Measurements from ENCODE around the gene ASMTL. TPM values are rescaled to one million over a fixed set of nuclear protein-coding genes. Genes with fewer than 3 reads are reported as not detected.
A peak's percentile ranks its signal among the peaks of the same experiment; 100 is the strongest.

The ASMTL gene
- total RNA-seq, 6 experiments from 2014 or later = 26.8 to 35.1 (median 32.8) TPM

DNA sequence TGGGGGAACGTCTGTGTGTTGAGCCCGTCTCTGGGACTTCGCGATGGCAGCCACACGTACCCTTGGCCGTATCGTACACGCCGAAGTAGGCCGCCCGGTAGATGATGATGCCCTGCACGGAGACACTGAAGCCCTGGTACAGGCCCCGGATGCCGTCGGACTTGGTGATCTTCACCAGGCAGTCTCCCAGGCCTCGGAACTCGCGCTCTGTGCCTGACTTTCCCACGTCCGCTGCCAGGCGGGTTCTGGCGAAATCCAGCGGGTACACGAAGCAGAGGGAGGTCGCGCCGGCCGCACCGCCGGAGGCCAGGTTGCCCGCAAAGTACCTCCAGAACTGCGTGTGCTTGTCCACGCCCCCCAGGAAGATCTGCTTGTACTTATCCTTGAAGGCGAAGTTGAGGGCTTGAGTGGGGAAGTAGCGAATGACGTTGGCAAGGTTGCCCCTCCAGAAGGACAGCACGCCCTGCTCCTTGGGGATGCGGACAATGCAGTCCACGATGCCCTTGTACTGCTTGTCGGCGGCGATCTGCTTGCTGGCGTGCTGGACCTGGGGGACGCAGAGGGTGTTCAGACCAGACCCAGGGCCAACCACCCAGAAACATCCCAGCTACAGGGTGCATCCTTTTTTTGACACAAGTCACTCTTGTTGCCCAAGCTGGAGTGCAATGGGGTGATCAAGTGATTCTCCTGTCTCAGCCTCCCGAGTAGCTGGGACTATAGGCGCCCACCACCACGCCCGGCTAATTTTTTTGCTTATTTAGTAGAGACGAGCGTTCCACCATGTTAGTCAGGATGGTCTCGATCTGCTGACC is 63.3 kb downstream of the ASMTL start:
- H3K36me3 Mint-ChIP-seq (ENCODE audit: low read depth) = peaks cover 38% of the 10 kb centered on the region
- peak overlapping the region; percentile 47; the same call in 1 of the 2 replicates for H3K4me3 Mint-ChIP-seq
- peaks cover 6% of the 10 kb centered on the region for H3K27me3 Mint-ChIP-seq (ENCODE audit: insufficient read depth)
- TF ChIP-seq, protein P1, sequence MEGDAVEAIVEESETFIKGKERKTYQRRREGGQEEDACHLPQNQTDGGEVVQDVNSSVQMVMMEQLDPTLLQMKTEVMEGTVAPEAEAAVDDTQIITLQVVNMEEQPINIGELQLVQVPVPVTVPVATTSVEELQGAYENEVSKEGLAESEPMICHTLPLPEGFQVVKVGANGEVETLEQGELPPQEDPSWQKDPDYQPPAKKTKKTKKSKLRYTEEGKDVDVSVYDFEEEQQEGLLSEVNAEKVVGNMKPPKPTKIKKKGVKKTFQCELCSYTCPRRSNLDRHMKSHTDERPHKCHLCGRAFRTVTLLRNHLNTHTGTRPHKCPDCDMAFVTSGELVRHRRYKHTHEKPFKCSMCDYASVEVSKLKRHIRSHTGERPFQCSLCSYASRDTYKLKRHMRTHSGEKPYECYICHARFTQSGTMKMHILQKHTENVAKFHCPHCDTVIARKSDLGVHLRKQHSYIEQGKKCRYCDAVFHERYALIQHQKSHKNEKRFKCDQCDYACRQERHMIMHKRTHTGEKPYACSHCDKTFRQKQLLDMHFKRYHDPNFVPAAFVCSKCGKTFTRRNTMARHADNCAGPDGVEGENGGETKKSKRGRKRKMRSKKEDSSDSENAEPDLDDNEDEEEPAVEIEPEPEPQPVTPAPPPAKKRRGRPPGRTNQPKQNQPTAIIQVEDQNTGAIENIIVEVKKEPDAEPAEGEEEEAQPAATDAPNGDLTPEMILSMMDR (IDR thresholded peaks at IDR 0.05) = no peak
- 0 out of 2 replicates have a peak overlapping the region, but pooled peaks have one; percentile 18 for H3K27ac Mint-ChIP-seq
- no peak for DNase-seq
- H3K4me1 Mint-ChIP-seq (ENCODE audit: low read depth) = peaks cover 30% of the 10 kb centered on the region
- H3K9me3 Mint-ChIP-seq = no peaks in the 10 kb centered on the region

DNA sequence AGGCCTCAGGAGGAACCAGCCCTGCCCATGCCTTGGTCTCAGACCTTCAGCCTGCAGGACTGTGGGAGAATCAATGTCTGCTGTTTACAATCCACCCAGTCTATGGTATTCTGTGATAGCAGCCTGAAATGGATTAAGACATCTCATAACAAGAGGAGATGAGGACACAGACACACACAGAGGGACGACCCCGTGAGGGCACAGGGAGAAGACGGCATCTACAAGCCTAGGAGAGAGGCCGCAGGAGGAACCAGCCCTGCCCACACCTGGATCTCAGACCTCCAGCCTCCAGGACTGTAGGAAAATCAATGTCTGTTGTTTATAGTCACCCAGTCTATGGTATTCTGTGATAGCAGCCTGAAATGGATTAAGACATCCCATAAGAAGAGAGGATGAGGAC is 64.1 kb downstream of the ASMTL start:
- Mint-ChIP-seq H3K27me3 (ENCODE audit: insufficient read depth) (peaks cover 9% of the 10 kb centered on the region), H3K27ac (0 out of 2 replicates have a peak overlapping the region, but pooled peaks have one; percentile 18)

DNA sequence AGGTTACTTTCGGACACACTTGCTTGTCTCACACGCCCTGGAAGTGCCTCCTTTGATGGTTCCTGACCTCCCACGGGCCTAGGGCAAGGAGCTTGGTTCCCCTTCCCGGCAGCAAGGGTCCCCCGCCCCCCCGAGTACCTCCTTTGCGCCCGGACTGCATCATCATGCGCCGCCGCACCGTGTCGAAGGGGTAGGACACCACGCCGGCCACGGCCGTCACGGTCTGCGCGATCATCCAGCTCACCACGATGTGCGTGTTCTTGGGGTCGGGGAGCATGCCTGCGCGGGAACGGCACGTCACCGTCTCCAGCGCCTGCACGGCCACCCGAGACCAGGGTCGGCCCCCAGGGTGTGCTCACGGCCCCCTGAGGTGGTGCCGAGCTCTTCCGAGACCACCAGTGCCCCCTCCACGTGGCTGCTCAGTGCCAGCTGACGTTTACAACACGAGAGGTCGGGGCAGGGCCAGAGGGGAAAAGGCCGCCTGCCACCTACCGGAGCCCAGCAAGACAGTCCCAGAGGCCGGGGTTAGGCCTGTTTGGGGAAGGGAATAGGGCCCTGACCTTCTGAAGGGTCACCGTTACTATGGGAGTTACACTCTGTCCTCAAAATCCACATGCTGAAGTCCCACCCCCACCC is 65.5 kb downstream of the ASMTL start:
- DNase-seq = no peak
- Mint-ChIP-seq H3K27ac (peak overlapping the region; percentile 23; the same call in 1 of the 2 replicates), H3K9me3 (no peaks in the 10 kb centered on the region), H3K27me3 (ENCODE audit: insufficient read depth) (peaks cover 13% of the 10 kb centered on the region), H3K4me3 (no peak overlapping the region), H3K4me1 (ENCODE audit: low read depth) (peaks cover 27% of the 10 kb centered on the region), H3K36me3 (ENCODE audit: low read depth) (peaks cover 50% of the 10 kb centered on the region)
- TF ChIP-seq, protein P1 (IDR thresholded peaks at IDR 0.05) = no peak

More for the DNA sequence above, 64.1 kb downstream of the ASMTL start:
- DNase-seq = no peak
- peaks cover 27% of the 10 kb centered on the region for H3K4me1 Mint-ChIP-seq (ENCODE audit: low read depth)
- TF ChIP-seq, protein P1 (IDR thresholded peaks at IDR 0.05) = no peak
- peak overlapping the region; percentile 47; the same call in 1 of the 2 replicates for H3K4me3 Mint-ChIP-seq
- no peaks in the 10 kb centered on the region for H3K9me3 Mint-ChIP-seq
- H3K36me3 Mint-ChIP-seq (ENCODE audit: low read depth) = peaks cover 43% of the 10 kb centered on the region

DNA sequence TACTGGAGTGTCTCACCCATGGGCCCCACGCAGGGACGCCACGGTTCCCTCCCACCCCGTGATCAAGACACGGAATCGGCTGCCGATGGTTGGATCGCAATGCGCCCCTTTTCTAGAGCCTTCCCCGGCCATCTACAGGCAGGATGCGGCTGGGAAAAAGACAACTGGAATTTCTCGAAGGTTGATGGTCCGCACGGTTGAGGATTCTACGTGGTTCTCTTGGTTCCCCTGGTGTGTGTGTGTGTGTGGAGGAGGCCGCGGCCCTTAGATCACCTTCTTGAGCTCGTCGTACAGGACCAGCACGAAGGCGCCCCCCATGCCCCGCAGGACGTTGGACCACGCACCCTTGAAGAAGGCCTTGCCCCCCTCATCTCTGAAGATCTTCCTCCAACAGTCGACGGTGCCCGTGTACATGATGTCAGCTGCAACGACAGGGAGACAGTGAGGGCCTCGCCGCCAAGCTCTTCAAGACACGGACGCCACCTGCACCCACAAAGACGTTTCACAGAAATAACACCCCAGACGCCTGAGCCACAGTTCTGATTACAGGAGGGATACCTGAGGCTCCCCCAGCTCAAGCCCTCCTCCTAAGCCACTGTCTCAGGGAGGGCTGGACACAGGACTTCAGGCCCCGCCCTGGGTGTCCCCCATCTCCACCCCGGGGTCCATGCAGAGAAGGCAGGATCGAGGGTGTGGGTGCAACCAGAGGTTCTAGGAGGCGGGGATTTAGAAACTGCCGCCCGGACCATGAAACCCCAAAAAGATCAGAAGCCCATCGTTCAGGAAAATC is 66.2 kb downstream of the ASMTL start:
- no peak overlapping the region for H3K4me3 Mint-ChIP-seq
- no peak overlapping the region for H3K27ac Mint-ChIP-seq
- H3K4me1 Mint-ChIP-seq (ENCODE audit: low read depth) = peaks cover 27% of the 10 kb centered on the region
- TF ChIP-seq, protein P1 (IDR thresholded peaks at IDR 0.05) = no peak
- H3K36me3 Mint-ChIP-seq (ENCODE audit: low read depth) = peaks cover 50% of the 10 kb centered on the region
- H3K9me3 Mint-ChIP-seq = no peaks in the 10 kb centered on the region
- DNase-seq = no peak
- H3K27me3 Mint-ChIP-seq (ENCODE audit: insufficient read depth) = peaks cover 18% of the 10 kb centered on the region

All from HFFc6 (cell line).